ENCODE results near the gene SLX4.

The SLX4 gene

GRCh38 chr16:3549906-3550305 lies 61.5 kb downstream of the SLX4 start:
- no peak for DNase-seq (ENCODE audit: low read depth, low spot score)

DNA sequence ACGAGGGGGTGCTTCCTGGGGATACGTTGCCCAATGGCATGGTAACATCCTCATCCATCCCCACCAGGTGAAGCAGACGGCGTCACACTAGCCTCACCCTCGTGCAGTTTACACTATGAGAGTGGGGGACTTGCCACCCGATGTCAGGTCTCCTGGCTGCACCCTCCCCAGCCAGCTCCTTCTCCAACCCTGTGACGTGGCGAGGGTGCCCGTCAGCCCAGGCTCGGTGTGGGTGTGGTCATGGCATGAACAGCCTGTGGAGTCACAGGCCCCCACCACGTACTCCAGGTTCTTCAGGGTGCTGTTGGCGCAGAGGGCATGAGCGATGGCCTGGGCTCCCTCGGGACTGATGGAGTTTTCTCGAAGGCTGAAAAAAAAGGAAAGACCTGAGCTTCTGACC lies 62.5 kb downstream of the SLX4 start:
- DNase-seq (ENCODE audit: low read depth, low spot score) = no peak

GRCh38 chr16:3548445-3548844 lies 63.0 kb downstream of the SLX4 start:
- DNase-seq (ENCODE audit: low read depth, low spot score) = no peak

DNA sequence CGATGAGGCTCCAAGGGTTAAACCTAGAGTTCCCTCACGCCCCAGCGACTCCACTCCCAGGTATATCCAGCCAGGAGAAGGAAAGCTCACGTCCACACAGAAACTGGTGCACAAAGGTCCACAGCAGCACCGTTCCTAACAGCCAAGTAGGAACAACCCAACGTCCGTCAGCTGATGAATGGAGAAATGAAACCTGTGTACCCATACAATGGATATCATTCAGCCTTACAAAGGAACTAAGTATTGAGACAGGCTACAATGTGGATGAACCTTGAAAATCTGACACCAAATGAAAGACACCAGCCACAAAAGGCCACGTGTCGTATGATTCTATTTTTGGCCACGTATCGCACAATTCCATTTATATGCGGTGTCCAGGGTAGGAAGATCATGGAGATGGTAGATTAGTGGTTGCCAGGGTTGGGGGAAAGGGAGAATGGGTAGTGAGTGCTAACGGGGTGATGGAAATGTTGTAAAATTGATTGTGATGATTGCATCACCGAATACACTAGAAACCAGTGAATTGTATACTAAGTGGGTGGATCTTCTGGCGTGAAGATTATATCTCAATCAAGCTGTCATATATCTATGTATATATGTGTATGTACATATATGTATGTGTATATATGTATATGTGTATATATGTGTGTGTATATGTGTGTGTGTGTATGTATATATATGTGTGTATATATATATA lies 64.3 kb downstream of the SLX4 start:
- DNase-seq (ENCODE audit: low read depth, low spot score) = no peak

DNA sequence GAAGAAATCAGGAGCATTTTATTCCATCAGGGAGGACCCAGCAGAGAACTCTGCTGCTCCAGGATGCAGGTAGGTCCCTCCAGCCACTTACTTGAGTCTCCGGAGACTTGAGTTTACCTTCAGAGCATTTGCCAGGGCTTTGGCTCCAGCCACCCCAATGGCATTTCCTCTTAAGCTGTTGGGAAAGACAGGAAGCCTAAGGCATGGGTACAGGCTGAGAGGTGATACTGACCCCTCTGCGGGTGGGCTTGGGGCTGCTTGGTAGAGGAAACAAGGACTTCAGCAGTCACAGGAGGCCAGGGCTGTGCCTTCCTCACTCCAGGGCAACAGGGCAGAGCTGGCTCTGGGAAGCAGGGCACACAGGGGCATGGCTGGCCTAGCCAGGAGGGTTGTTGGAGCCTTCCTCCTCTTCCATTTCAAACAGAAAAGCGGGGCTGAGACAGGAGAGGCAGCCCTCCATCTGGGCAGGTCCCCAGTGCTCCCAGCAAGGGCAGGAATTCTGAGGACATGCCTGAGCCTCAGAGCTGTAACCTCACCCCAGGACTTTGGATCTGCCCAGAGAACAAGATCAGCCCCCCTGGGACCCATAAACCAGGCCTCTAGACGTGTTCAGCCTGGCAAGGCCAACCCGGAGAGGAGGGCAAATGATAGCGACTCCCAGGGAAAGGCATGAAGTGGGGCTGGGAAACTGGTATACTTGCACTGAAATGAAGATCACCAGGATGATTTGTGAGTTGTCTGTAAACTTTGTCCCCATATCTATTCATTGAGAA lies 68.6 kb downstream of the SLX4 start:
- no peak for DNase-seq (ENCODE audit: low read depth, low spot score)

DNA sequence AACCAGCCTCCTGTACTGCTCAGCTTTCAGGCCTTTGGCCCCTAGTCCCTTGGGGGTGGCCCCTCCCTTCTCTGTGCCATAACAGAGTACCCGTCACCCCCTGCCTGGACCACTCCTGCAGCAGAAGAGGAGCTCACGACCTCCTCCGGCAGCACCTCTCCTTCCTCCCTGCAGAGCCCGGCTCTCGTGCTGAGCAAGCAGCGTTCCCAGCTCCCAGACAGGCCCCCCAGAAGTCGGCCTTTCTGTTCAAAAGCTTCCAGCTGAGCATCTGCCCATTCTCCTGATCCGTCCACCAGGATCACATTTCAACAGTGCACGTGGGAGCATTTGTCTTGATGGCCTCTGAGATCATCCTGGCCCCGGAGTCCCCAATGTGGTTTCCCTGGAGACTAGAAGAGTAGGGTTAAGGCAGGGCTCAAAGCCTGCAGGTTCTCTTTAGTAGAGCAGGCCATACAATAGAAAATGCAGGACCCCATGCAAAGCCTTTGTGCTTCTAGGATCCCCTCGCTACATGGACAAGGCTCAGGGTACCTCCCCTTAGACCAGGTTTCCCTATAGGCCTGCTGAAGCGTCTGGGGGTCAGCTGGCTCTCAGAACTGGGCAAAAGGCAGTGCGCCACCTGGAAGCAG lies 69.8 kb downstream of the SLX4 start:
- DNase-seq (ENCODE audit: low read depth, low spot score) = no peak

GRCh38 chr16:3538222-3538621 lies 73.2 kb downstream of the SLX4 start:
- no peak for DNase-seq (ENCODE audit: low read depth, low spot score)

DNA sequence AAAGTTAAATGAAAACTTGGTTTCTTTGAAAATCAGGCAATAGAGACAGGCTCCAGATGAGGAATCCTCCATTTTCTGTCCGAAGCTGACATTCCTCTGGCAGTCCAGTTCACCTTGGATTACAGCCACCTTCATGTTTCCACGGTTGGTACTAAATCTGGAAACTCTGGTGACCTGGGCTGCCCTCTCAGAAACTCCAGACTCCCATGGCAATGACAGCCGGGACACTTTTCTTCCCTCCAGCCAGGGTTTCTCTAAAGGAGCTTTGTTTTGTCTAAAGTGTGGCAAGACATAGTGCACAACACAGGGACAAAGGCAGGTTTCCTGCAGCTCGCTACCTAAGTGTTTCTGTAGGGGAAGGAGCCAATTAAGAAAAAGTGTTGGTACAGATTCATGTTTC lies 74.6 kb downstream of the SLX4 start:
- no peak for DNase-seq (ENCODE audit: low read depth, low spot score)

DNA sequence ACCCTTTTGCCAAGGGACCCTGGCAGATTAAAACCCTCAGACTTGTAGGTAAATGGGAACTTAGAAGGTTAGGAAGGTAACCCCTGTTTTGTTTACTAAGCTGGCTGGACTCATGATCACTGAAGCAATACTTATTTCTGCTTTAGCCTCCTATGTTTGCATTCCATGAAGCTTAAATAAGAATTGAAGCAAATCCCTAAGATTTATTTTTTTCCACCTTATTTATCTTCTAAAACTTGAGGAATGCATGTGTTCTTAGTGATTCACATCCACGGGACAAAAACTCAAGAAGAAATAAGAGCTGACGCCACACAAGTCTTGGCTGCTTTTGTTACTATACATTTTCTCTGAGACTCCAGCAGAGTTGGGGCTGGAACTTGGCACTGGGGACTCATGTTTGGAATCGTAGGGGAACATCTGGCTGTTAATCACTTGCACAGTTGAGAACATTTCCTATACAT lies 75.1 kb downstream of the SLX4 start:
- no peak for DNase-seq (ENCODE audit: low read depth, low spot score)

DNA sequence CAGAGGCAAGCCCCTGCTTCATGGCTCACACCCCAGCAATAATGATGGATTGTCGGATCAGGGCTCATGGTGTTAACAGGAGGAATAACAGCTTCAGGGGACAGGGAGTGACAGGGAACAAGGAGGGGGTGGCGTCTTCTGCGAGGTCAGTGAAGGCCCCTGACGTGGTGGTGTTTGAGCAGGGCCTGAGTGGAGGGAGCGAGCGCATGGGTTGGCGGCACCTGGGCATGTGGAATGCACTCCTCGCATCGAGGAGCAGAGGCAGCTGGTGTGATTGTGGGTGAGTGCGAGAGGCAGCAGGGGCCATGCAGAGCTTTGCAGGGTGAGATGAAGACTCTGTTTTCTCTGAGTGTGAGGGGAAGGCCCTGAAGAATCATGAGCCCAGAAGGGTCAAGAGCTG lies 77.3 kb downstream of the SLX4 start:
- DNase-seq (ENCODE audit: low read depth, low spot score) = no peak

DNA sequence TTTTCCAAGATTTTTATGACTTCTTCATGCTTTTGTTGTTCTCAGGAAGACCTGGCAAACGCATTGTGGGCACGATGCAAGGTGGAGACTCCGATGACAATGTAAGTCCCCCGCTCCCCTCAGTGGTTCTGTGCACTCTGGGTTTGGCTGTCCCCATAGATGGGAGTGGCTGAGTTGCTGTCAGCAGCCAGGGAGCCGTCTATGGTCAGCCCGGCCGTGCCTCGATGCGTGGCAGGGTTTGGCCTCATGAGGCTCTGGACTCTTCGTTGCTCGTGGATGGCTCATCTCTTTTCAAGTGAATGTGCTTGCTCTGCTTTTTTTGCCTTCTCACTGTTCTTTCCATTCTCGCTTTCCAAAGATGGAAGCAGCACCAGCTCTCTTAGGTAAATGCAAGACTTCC lies 78.7 kb downstream of the SLX4 start:
- no peak for DNase-seq (ENCODE audit: low read depth, low spot score)

Measured in activated naive CD8-positive, alpha-beta T cell treated with anti-CD3 and anti-CD28 coated beads, Interleukin-2, amount 50 U/mL, for 16 hours (primary cell).